ENCODE measurements around the gene PRG2. TPM values are rescaled to one million over a fixed set of nuclear protein-coding genes. Genes with fewer than 3 reads are reported as not detected.
A peak's percentile ranks its signal among the peaks of the same experiment; 100 is the strongest.

PRG2 gene
- total and polyA plus RNA-seq, 2 of the 13 experiments (the other 11 are each of a cell fraction or from before 2014, with no cell fraction given): not detected

DNA sequence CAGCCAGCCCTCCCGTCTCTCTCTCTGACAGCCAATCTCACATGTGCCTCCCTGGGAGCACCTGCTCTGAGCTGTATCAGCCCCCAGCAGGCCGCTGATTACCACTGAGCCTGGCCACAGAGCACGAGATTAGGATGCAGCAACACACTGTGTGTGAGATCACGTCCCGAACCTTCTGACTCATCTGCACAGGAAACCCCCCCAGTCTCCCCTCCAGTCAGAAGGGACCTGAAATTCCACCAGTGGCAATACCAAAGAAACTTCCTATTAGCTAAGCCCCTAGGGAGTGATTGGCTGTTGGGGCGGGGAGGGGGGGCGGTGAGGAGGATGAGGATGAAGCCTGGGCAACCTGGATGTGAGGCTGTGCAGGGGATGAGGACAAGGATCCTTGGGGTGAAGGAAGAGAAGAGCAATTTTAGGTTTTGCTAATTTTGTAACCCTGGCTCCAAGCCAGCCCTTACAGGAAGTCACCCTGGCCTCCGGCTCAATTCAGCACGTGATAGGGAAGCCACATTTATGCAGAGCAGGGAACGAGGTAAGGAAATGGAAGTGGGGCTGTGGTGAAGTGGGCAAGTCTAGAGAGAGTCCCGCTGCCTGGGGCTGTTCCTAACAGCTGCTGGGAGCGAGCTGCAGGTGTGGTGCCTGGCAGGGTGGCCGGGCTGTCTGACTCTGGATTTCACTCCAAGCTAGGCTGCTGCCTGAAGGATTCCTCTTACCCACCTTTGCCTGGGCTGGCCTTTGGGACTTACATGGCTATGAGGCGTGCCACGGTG lies 34.5 kb upstream of the PRG2 start:
- Histone ChIP-seq H3K9ac (ENCODE audit: insufficient read depth, low read depth, low read length) (no peak overlapping the region), H3K27me3 (ENCODE audit: control insufficient read depth in 1 of 2, insufficient read depth in 2 of 2, low read length in 2 of 2) (peaks cover 2% of the 10 kb centered on the region in 2 experiments; a peak in 2 of 5 replicates), H3K4me3 (replicated peaks in 1 of 3; ENCODE audit: insufficient read depth in 1 of 3, low read depth in 2 of 3, low read length in 3 of 3) (peak overlapping the region in 1 of 3 experiments; percentile 21; a peak in 1 of 6 replicates), H3K79me2 (ENCODE audit: insufficient read depth, low read length) (no peaks in the 10 kb centered on the region), H4K20me1 (ENCODE audit: insufficient read depth, low read length) (no peaks in the 10 kb centered on the region), H3K4me1 (ENCODE audit: insufficient read depth, low read length) (peaks cover 45% of the 10 kb centered on the region), H3K9me3 (ENCODE audit: low read length) (no peaks in the 10 kb centered on the region), H3K36me3 (replicated peaks in 1 of 2; ENCODE audit: control insufficient read depth in 1 of 2, insufficient read depth in 2 of 2, low read length in 2 of 2) (no peaks in the 10 kb centered on the region), H3K27ac (ENCODE audit: extremely low read length, insufficient read depth, low read length) (no peak overlapping the region), H3K4me2 (ENCODE audit: low read depth, low read length) (peak overlapping the region; percentile 24; the same call in 1 of the 2 replicates), H2AFZ (ENCODE audit: low read length) (no peak overlapping the region)
- no peak for FAIRE-seq
- 43% methylated on average over 11 of the region's 15 CpGs for WGBS (ENCODE audit: low lambda C conversion rate)
- intact Hi-C loops (cut with micrococcal nuclease; ENCODE audit: unreplicated experiment): no loop called here
- CTCF ChIA-PET (ENCODE audit: low intra/inter-chr PET ratio, low total read pairs): no interaction called here
- peak; percentile 77 for ATAC-seq
- in situ Hi-C loops (cut with HindIII; ENCODE audit: extremely low pct_ligation_motif_present, low pct_unique_long_range_greater_than_20kb): no loop called here
- POLR2A ChIA-PET: no interaction called here
- no TSS peak for BruUV-seq (replicated peaks)
- peak; percentile 20 for DNase-seq (ENCODE audit: low spot score)
- TF ChIP-seq SP4 (CRISPR knock-in tag; IDR thresholded peaks at IDR 0.05) (no peak), RARG (CRISPR knock-in tag; IDR thresholded peaks at IDR 0.05; ENCODE audit: low read depth) (no peak), ZNF660 (CRISPR knock-in tag; IDR thresholded peaks at IDR 0.05; ENCODE audit: borderline replicate concordance, low read depth) (no peak), ZNF251 (CRISPR knock-in tag; IDR thresholded peaks at IDR 0.05) (no peak), SKI (IDR thresholded peaks at IDR 0.05; ENCODE audit: partially characterized antibody) (no peak), YEATS4 (CRISPR knock-in tag; IDR thresholded peaks at IDR 0.05; ENCODE audit: borderline replicate concordance) (no peak), POLR2AphosphoS2 (IDR thresholded peaks at IDR 0.05; ENCODE audit: low read depth, low read length) (no peak), ZNF136 (CRISPR knock-in tag; IDR thresholded peaks at IDR 0.05; ENCODE audit: low read depth) (no peak), ZNF382 (CRISPR knock-in tag; IDR thresholded peaks at IDR 0.05; ENCODE audit: borderline replicate concordance) (no peak), XBP1 (CRISPR knock-in tag; IDR thresholded peaks at IDR 0.05) (no peak), GATAD2A (CRISPR knock-in tag; IDR thresholded peaks at IDR 0.05) (no peak), MXI1 (IDR thresholded peaks at IDR 0.05; ENCODE audit: borderline replicate concordance, low read depth, low read length) (peak; percentile 64; the same call in 1 of the 3 replicates), ZSCAN29 (CRISPR knock-in tag; conservative IDR thresholded peaks at IDR 0.05) (no peak), PLRG1 (conservative IDR thresholded peaks at IDR 0.05) (no peak), THAP7 (CRISPR knock-in tag; IDR thresholded peaks at IDR 0.05) (no peak), ZSCAN21 (CRISPR knock-in tag; IDR thresholded peaks at IDR 0.05; ENCODE audit: borderline replicate concordance) (no peak), WIZ (CRISPR knock-in tag; IDR thresholded peaks at IDR 0.05) (no peak), KAT7 (CRISPR knock-in tag; IDR thresholded peaks at IDR 0.05; ENCODE audit: borderline replicate concordance) (no peak), MYC (CRISPR knock-in tag; IDR thresholded peaks at IDR 0.05; ENCODE audit: borderline replicate concordance) (no peak), EP300 (IDR thresholded peaks at IDR 0.05; ENCODE audit: low read depth in 2 of 2, low read length in 2 of 2) (peak in 1 of 2 experiments; percentile 47; a peak in 1 of 4 replicates), EP300 (CRISPR knock-in tag; IDR thresholded peaks at IDR 0.05; ENCODE audit: borderline replicate concordance) (no peak)
- TF ChIP-seq, protein P1, sequence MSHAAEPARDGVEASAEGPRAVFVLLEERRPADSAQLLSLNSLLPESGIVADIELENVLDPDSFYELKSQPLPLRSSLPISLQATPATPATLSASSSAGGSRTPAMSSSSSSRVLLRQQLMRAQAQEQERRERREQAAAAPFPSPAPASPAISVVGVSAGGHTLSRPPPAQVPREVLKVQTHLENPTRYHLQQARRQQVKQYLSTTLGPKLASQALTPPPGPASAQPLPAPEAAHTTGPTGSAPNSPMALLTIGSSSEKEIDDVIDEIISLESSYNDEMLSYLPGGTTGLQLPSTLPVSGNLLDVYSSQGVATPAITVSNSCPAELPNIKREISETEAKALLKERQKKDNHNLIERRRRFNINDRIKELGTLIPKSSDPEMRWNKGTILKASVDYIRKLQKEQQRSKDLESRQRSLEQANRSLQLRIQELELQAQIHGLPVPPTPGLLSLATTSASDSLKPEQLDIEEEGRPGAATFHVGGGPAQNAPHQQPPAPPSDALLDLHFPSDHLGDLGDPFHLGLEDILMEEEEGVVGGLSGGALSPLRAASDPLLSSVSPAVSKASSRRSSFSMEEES (CRISPR knock-in tag; IDR thresholded peaks at IDR 0.05): peak; percentile 76
- TF ChIP-seq, protein P2, sequence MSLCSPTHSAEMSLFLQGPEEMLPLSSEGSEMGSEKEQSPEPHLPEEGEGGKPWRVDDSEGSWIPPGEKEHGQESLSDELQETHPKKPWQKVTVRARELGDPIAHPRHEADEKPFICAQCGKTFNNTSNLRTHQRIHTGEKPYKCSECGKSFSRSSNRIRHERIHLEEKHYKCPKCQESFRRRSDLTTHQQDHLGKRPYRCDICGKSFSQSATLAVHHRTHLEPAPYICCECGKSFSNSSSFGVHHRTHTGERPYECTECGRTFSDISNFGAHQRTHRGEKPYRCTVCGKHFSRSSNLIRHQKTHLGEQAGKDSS (CRISPR knock-in tag; IDR thresholded peaks at IDR 0.05; ENCODE audit: borderline replicate concordance, low read depth): peak; percentile 66; the same call in 1 of the 2 replicates
